Measurements from ENCODE around the gene BRD2. TPM values are rescaled to one million over a fixed set of nuclear protein-coding genes. Genes with fewer than 3 reads are reported as not detected.

BRD2 gene
- polyA plus RNA-seq, 2 donors = 86.9 to 97.6 TPM

- no peaks in the 10 kb centered on the region for H3K9me3 ChIP-seq (ENCODE audit: control insufficient read depth in 2 of 2, insufficient read depth in 1 of 2, low read depth in 1 of 2, low read length in 1 of 2)
- no peak overlapping the region for H3K27ac ChIP-seq (ENCODE audit: low read depth in 2 of 2, low read length in 1 of 2)
- no peaks in the 10 kb centered on the region for H3K36me3 ChIP-seq (ENCODE audit: control insufficient read depth in 2 of 2, insufficient read depth in 2 of 2, low read length in 1 of 2)
- H3K4me3 ChIP-seq (ENCODE audit: low read depth in 1 of 2, low read length in 2 of 2) = no peak overlapping the region
- H3K27me3 ChIP-seq (ENCODE audit: control insufficient read depth in 1 of 2, insufficient read depth in 2 of 2, low read length in 2 of 2) = peaks cover 0 to 3% of the 10 kb centered on the region in 2 donors
- WGBS, 2 donors = 68 to 78% methylated on average over 7 of the region's 7 CpGs
- H3K4me1 ChIP-seq (ENCODE audit: control insufficient read depth in 2 of 2, insufficient read depth in 2 of 2, low read length in 1 of 2) = no peaks in the 10 kb centered on the region
These were observed 42.0 kb downstream of the BRD2 start for GRCh38 chr6:33010356-33010755.

GRCh38 chr6:33013608-33014007 is 45.2 kb downstream of the BRD2 start:
- no peaks in the 10 kb centered on the region for H3K36me3 ChIP-seq (ENCODE audit: control insufficient read depth in 2 of 2, insufficient read depth in 2 of 2, low read length in 1 of 2)
- H3K4me3 ChIP-seq (ENCODE audit: low read depth in 1 of 2, low read length in 2 of 2) = no peak overlapping the region
- peaks cover 0 to 3% of the 10 kb centered on the region in 2 donors for H3K27me3 ChIP-seq (ENCODE audit: control insufficient read depth in 1 of 2, insufficient read depth in 2 of 2, low read length in 2 of 2)
- no peak overlapping the region for H3K27ac ChIP-seq (ENCODE audit: low read depth in 2 of 2, low read length in 1 of 2)
- no peaks in the 10 kb centered on the region for H3K9me3 ChIP-seq (ENCODE audit: control insufficient read depth in 2 of 2, insufficient read depth in 1 of 2, low read depth in 1 of 2, low read length in 1 of 2)
- WGBS, 2 donors = 47 to 51% methylated on average over 4 of the region's 4 CpGs
- no peaks in the 10 kb centered on the region for H3K4me1 ChIP-seq (ENCODE audit: control insufficient read depth in 2 of 2, insufficient read depth in 2 of 2, low read length in 1 of 2)

- Histone ChIP-seq H3K27ac (ENCODE audit: low read depth in 2 of 2, low read length in 1 of 2) (no peak overlapping the region), H3K9me3 (ENCODE audit: control insufficient read depth in 2 of 2, insufficient read depth in 1 of 2, low read depth in 1 of 2, low read length in 1 of 2) (no peaks in the 10 kb centered on the region)
These were observed 46.6 kb downstream of the BRD2 start for GRCh38 chr6:33014841-33015634.

GRCh38 chr6:33015798-33016197 is 47.4 kb downstream of the BRD2 start:
- WGBS, 2 donors = 74 to 82% methylated on average over 11 of the region's 11 CpGs
- Histone ChIP-seq H3K27me3 (ENCODE audit: control insufficient read depth in 1 of 2, insufficient read depth in 2 of 2, low read length in 2 of 2) (peaks cover 0 to 3% of the 10 kb centered on the region in 2 donors), H3K4me3 (ENCODE audit: low read depth in 1 of 2, low read length in 2 of 2) (no peak overlapping the region), H3K9me3 (ENCODE audit: control insufficient read depth in 2 of 2, insufficient read depth in 1 of 2, low read depth in 1 of 2, low read length in 1 of 2) (no peaks in the 10 kb centered on the region), H3K36me3 (ENCODE audit: control insufficient read depth in 2 of 2, insufficient read depth in 2 of 2, low read length in 1 of 2) (no peaks in the 10 kb centered on the region), H3K4me1 (ENCODE audit: control insufficient read depth in 2 of 2, insufficient read depth in 2 of 2, low read length in 1 of 2) (peaks cover 0 to 3% of the 10 kb centered on the region in 2 donors), H3K27ac (ENCODE audit: low read depth in 2 of 2, low read length in 1 of 2) (no peak overlapping the region)

More at GRCh38 chr6:33014841-33015634, 46.6 kb downstream of the BRD2 start:
- H3K27me3 ChIP-seq (ENCODE audit: control insufficient read depth in 1 of 2, insufficient read depth in 2 of 2, low read length in 2 of 2) = peaks cover 0 to 3% of the 10 kb centered on the region in 2 donors
- peaks cover 0 to 3% of the 10 kb centered on the region in 2 donors for H3K4me1 ChIP-seq (ENCODE audit: control insufficient read depth in 2 of 2, insufficient read depth in 2 of 2, low read length in 1 of 2)
- no peak overlapping the region for H3K4me3 ChIP-seq (ENCODE audit: low read depth in 1 of 2, low read length in 2 of 2)
- no peaks in the 10 kb centered on the region for H3K36me3 ChIP-seq (ENCODE audit: control insufficient read depth in 2 of 2, insufficient read depth in 2 of 2, low read length in 1 of 2)
- 21 to 24% methylated on average over 6 of the region's 6 CpGs for WGBS, 2 donors

GRCh38 chr6:33017018-33017417 is 48.6 kb downstream of the BRD2 start:
- WGBS, 2 donors = 72 to 74% methylated on average over 4 of the region's 4 CpGs
- Histone ChIP-seq H3K4me3 (ENCODE audit: low read depth in 1 of 2, low read length in 2 of 2) (no peak overlapping the region), H3K27ac (ENCODE audit: low read depth in 2 of 2, low read length in 1 of 2) (no peak overlapping the region), H3K27me3 (ENCODE audit: control insufficient read depth in 1 of 2, insufficient read depth in 2 of 2, low read length in 2 of 2) (peaks cover 0 to 3% of the 10 kb centered on the region in 2 donors), H3K36me3 (ENCODE audit: control insufficient read depth in 2 of 2, insufficient read depth in 2 of 2, low read length in 1 of 2) (no peaks in the 10 kb centered on the region), H3K9me3 (ENCODE audit: control insufficient read depth in 2 of 2, insufficient read depth in 1 of 2, low read depth in 1 of 2, low read length in 1 of 2) (no peaks in the 10 kb centered on the region), H3K4me1 (ENCODE audit: control insufficient read depth in 2 of 2, insufficient read depth in 2 of 2, low read length in 1 of 2) (peaks cover 0 to 3% of the 10 kb centered on the region in 2 donors)

- WGBS, 2 donors = 83 to 93% methylated on average over 3 of the region's 3 CpGs
- Histone ChIP-seq H3K27me3 (ENCODE audit: control insufficient read depth in 1 of 2, insufficient read depth in 2 of 2, low read length in 2 of 2) (peaks cover 0 to 3% of the 10 kb centered on the region in 2 donors), H3K27ac (ENCODE audit: low read depth in 2 of 2, low read length in 1 of 2) (no peak overlapping the region), H3K36me3 (ENCODE audit: control insufficient read depth in 2 of 2, insufficient read depth in 2 of 2, low read length in 1 of 2) (no peaks in the 10 kb centered on the region), H3K4me1 (ENCODE audit: control insufficient read depth in 2 of 2, insufficient read depth in 2 of 2, low read length in 1 of 2) (peaks cover 0 to 3% of the 10 kb centered on the region in 2 donors), H3K9me3 (ENCODE audit: control insufficient read depth in 2 of 2, insufficient read depth in 1 of 2, low read depth in 1 of 2, low read length in 1 of 2) (no peaks in the 10 kb centered on the region), H3K4me3 (ENCODE audit: low read depth in 1 of 2, low read length in 2 of 2) (no peak overlapping the region)
These were observed 49.4 kb downstream of the BRD2 start for GRCh38 chr6:33017694-33018353.

- Histone ChIP-seq H3K27me3 (ENCODE audit: control insufficient read depth in 1 of 2, insufficient read depth in 2 of 2, low read length in 2 of 2) (peaks cover 0 to 3% of the 10 kb centered on the region in 2 donors), H3K36me3 (ENCODE audit: control insufficient read depth in 2 of 2, insufficient read depth in 2 of 2, low read length in 1 of 2) (no peaks in the 10 kb centered on the region), H3K27ac (ENCODE audit: low read depth in 2 of 2, low read length in 1 of 2) (no peak overlapping the region), H3K9me3 (ENCODE audit: control insufficient read depth in 2 of 2, insufficient read depth in 1 of 2, low read depth in 1 of 2, low read length in 1 of 2) (no peaks in the 10 kb centered on the region), H3K4me1 (ENCODE audit: control insufficient read depth in 2 of 2, insufficient read depth in 2 of 2, low read length in 1 of 2) (peaks cover 0 to 3% of the 10 kb centered on the region in 2 donors), H3K4me3 (ENCODE audit: low read depth in 1 of 2, low read length in 2 of 2) (no peak overlapping the region)
These were observed 50.0 kb downstream of the BRD2 start for GRCh38 chr6:33018418-33018817.

- no peaks in the 10 kb centered on the region for H3K36me3 ChIP-seq (ENCODE audit: control insufficient read depth in 2 of 2, insufficient read depth in 2 of 2, low read length in 1 of 2)
- H3K4me3 ChIP-seq (ENCODE audit: low read depth in 1 of 2, low read length in 2 of 2) = peak overlapping the region in 1 of 2 donors; percentile 15
- peaks cover 0 to 3% of the 10 kb centered on the region in 2 donors for H3K4me1 ChIP-seq (ENCODE audit: control insufficient read depth in 2 of 2, insufficient read depth in 2 of 2, low read length in 1 of 2)
- H3K9me3 ChIP-seq (ENCODE audit: control insufficient read depth in 2 of 2, insufficient read depth in 1 of 2, low read depth in 1 of 2, low read length in 1 of 2) = no peaks in the 10 kb centered on the region
- H3K27ac ChIP-seq (ENCODE audit: low read depth in 2 of 2, low read length in 1 of 2) = peak overlapping the region; percentile 55 to 65
- H3K27me3 ChIP-seq (ENCODE audit: control insufficient read depth in 1 of 2, insufficient read depth in 2 of 2, low read length in 2 of 2) = peaks cover 0 to 3% of the 10 kb centered on the region in 2 donors
- 11 to 14% methylated on average over 6 of the region's 6 CpGs for WGBS, 2 donors
These were observed 50.5 kb downstream of the BRD2 start for GRCh38 chr6:33018904-33019303.

- Histone ChIP-seq H3K36me3 (ENCODE audit: control insufficient read depth in 2 of 2, insufficient read depth in 2 of 2, low read length in 1 of 2) (no peaks in the 10 kb centered on the region), H3K27ac (ENCODE audit: low read depth in 2 of 2, low read length in 1 of 2) (peak overlapping the region; percentile 65 to 72), H3K4me1 (ENCODE audit: control insufficient read depth in 2 of 2, insufficient read depth in 2 of 2, low read length in 1 of 2) (peaks cover 0 to 3% of the 10 kb centered on the region in 2 donors), H3K9me3 (ENCODE audit: control insufficient read depth in 2 of 2, insufficient read depth in 1 of 2, low read depth in 1 of 2, low read length in 1 of 2) (no peaks in the 10 kb centered on the region), H3K27me3 (ENCODE audit: control insufficient read depth in 1 of 2, insufficient read depth in 2 of 2, low read length in 2 of 2) (no peaks in the 10 kb centered on the region), H3K4me3 (ENCODE audit: low read depth in 1 of 2, low read length in 2 of 2) (peak overlapping the region in 1 of 2 donors; percentile 15)
These were observed 51.0 kb downstream of the BRD2 start for GRCh38 chr6:33019372-33019771.
